Measurements from ENCODE around the gene FGFR3. TPM values are rescaled to one million over a fixed set of nuclear protein-coding genes. Genes with fewer than 3 reads are reported as not detected.

Gene FGFR3
- total and polyA plus RNA-seq, 10 of the 15 experiments (the other 5 are each of a cell fraction or from before 2014, with no cell fraction given) = 0.05 to 0.33 (median 0.18) TPM; not detected in 6

- ChIA-PET SMC1A (ENCODE audit: uncharacterized antibody, unreplicated experiment) (no interaction called here), POLR2A (no interaction called here), RAD21 (ENCODE audit: unreplicated experiment) (no interaction called here), CTCF (interaction anchor here (1.3 kb wide), 1 partner anchor 67 kb away, joined by 3 read pairs; no protein-coding TSS in a partner anchor)
- in situ Hi-C loops (cut with MboI) (no loop called here), intact Hi-C loops (cut with micrococcal nuclease; ENCODE audit: unreplicated experiment) (no loop called here)
- Histone ChIP-seq H3K79me2 (ENCODE audit: control insufficient read depth, insufficient read depth, low read length) (no peaks in the 10 kb centered on the region), H3K27ac (ENCODE audit: control insufficient read depth, insufficient read depth) (no peak overlapping the region), H3K4me1 (ENCODE audit: control insufficient read depth, insufficient read depth, low read length) (no peaks in the 10 kb centered on the region), H4K20me1 (ENCODE audit: control insufficient read depth, insufficient read depth) (no peaks in the 10 kb centered on the region), H3K4me3 (no peak overlapping the region), H3K9me3 (replicated peaks; ENCODE audit: control insufficient read depth, insufficient read depth, low read length) (no peaks in the 10 kb centered on the region), H3K9ac (ENCODE audit: control insufficient read depth, insufficient read depth, low read length) (no peak overlapping the region), H3K36me3 (ENCODE audit: control insufficient read depth in 2 of 2, insufficient read depth in 2 of 2, low read length in 1 of 2) (no peaks in the 10 kb centered on the region), H2AFZ (ENCODE audit: control insufficient read depth, low read depth, low read length) (no peak overlapping the region), H3K4me2 (ENCODE audit: control insufficient read depth, insufficient read depth) (no peak overlapping the region), H3K27me3 (replicated peaks in 1 of 2; ENCODE audit: control insufficient read depth in 2 of 2, insufficient read depth in 2 of 2, low read length in 1 of 2) (no peaks in the 10 kb centered on the region; a peak in 1 of 4 replicates)
- ATAC-seq = no peak
- BruUV-seq (replicated peaks) = no TSS peak
- DNase-seq (ENCODE audit: low read depth, low spot score) = no peak
- WGBS (ENCODE audit: insufficient coverage, insufficient replicate concordance, low lambda C conversion rate, missing lambda C conversion rate) = 67% methylated on average over 22 of the region's 25 CpGs
- FAIRE-seq = no peak
- TF ChIP-seq BHLHE40 (IDR thresholded peaks at IDR 0.05; ENCODE audit: borderline replicate concordance in 1 of 2, low read depth in 2 of 2, low read length in 1 of 2) (no peak), SREBF1 (IDR thresholded peaks at IDR 0.05; ENCODE audit: low read length) (no peak), MTA2 (IDR thresholded peaks at IDR 0.05; ENCODE audit: low read depth) (no peak), FOXM1 (IDR thresholded peaks at IDR 0.05; ENCODE audit: low read depth, low read length) (no peak), RAD51 (IDR thresholded peaks at IDR 0.05) (no peak)
Observed at GRCh38 chr4:1760521-1761071, 32.5 kb upstream of the FGFR3 start.

GRCh38 chr4:1761130-1761689 is 31.9 kb upstream of the FGFR3 start:
- FAIRE-seq = no peak
- Histone ChIP-seq H3K27ac (ENCODE audit: control insufficient read depth, insufficient read depth) (no peak overlapping the region), H3K4me1 (ENCODE audit: control insufficient read depth, insufficient read depth, low read length) (no peaks in the 10 kb centered on the region), H4K20me1 (ENCODE audit: control insufficient read depth, insufficient read depth) (no peaks in the 10 kb centered on the region), H3K27me3 (replicated peaks in 1 of 2; ENCODE audit: control insufficient read depth in 2 of 2, insufficient read depth in 2 of 2, low read length in 1 of 2) (no peaks in the 10 kb centered on the region; a peak in 1 of 4 replicates), H3K4me3 (no peak overlapping the region), H3K79me2 (ENCODE audit: control insufficient read depth, insufficient read depth, low read length) (no peaks in the 10 kb centered on the region), H2AFZ (ENCODE audit: control insufficient read depth, low read depth, low read length) (no peak overlapping the region), H3K4me2 (ENCODE audit: control insufficient read depth, insufficient read depth) (no peak overlapping the region), H3K9me3 (replicated peaks; ENCODE audit: control insufficient read depth, insufficient read depth, low read length) (no peaks in the 10 kb centered on the region), H3K9ac (ENCODE audit: control insufficient read depth, insufficient read depth, low read length) (no peak overlapping the region), H3K36me3 (ENCODE audit: control insufficient read depth in 2 of 2, insufficient read depth in 2 of 2, low read length in 1 of 2) (no peaks in the 10 kb centered on the region)
- no TSS peak for BruUV-seq (replicated peaks)
- 58% methylated on average over 14 of the region's 32 CpGs for WGBS (ENCODE audit: insufficient coverage, insufficient replicate concordance, low lambda C conversion rate, missing lambda C conversion rate)
- ChIA-PET CTCF (interaction anchor here (1.3 kb wide), 1 partner anchor 68 kb away, joined by 3 read pairs; no protein-coding TSS in a partner anchor), RAD21 (ENCODE audit: unreplicated experiment) (no interaction called here), SMC1A (ENCODE audit: uncharacterized antibody, unreplicated experiment) (no interaction called here), POLR2A (no interaction called here)
- no peak for ATAC-seq
- no peak for DNase-seq (ENCODE audit: low read depth, low spot score)
- in situ Hi-C loops (cut with MboI) = no loop called here
- intact Hi-C loops (cut with micrococcal nuclease; ENCODE audit: unreplicated experiment) = no loop called here
- TF ChIP-seq RAD21 (IDR thresholded peaks at IDR 0.05; ENCODE audit: insufficient read depth, low read depth, low read length) = no peak
- no peak for TF ChIP-seq TAF1 (IDR thresholded peaks at IDR 0.05; ENCODE audit: borderline replicate concordance, low read depth, low read length)
- no peak for TF ChIP-seq IRF5 (IDR thresholded peaks at IDR 0.05; ENCODE audit: borderline replicate concordance)
- no peak for TF ChIP-seq PAX8 (IDR thresholded peaks at IDR 0.05)
- TF ChIP-seq GABPA (IDR thresholded peaks at IDR 0.05; ENCODE audit: low read depth) = no peak
- TF ChIP-seq PKNOX1 (IDR thresholded peaks at IDR 0.05) = no peak
- no peak for TF ChIP-seq USF2 (IDR thresholded peaks at IDR 0.05; ENCODE audit: borderline replicate concordance, low read depth, low read length)
- TF ChIP-seq ZNF274 (IDR thresholded peaks at IDR 0.05; ENCODE audit: insufficient read depth, insufficient read length) = no peak
- no peak for TF ChIP-seq RELA (IDR thresholded peaks at IDR 0.05; ENCODE audit: borderline replicate concordance, partially characterized antibody)
- no peak for TF ChIP-seq MYC (IDR thresholded peaks at IDR 0.05; ENCODE audit: insufficient read depth, insufficient read length, insufficient replicate concordance, low read length, severe bottlenecking)
